MCF 10A (cell line): Measurements from ENCODE around the gene SKOR2. TPM values are rescaled to one million over a fixed set of nuclear protein-coding genes. Genes with fewer than 3 reads are reported as not detected.

ENCODE experiments used
- BruUV-seq: library from RNA; stranded (reverse); fragments of 400-500 nt; replicated peaks from 2 replicates; lab custom pipeline; 2021; lab: Mats Ljungman, UMichigan
- CTCF ChIA-PET: fragments of 300-600 bp; sonication (Branson Sonifier 250); formaldehyde crosslinking; extraction: SDS; loops from one replicate; lab custom pipeline; 2021; ENCODE audit warnings: antibody characterized with exemption, inconsistent platforms; lab: Yijun Ruan, JAX
- POLR2A ChIA-PET: fragments of 300-600, 350-650 bp; sonication (Branson Sonifier 250); formaldehyde crosslinking; extraction: SDS; loops from one replicate; lab custom pipeline; 2020; ENCODE audit warnings: antibody characterized with exemption, inconsistent platforms; lab: Yijun Ruan, JAX
- DNase-seq: peaks from one replicate; pipeline ENCODE4 v3.0.0-alpha.2; 2018; ENCODE audit not compliant: unreplicated experiment
- H3K27ac Mint-ChIP-seq: one replicate; pipeline ENCODE4 v1.8.0; 2022; ENCODE audit warnings: mild to moderate bottlenecking, low read depth, mixed read lengths; ENCODE audit not compliant: unreplicated experiment
- H3K27me3 Mint-ChIP-seq: one replicate; pipeline ENCODE4 v1.8.0; 2022; ENCODE audit warnings: mixed read lengths; ENCODE audit not compliant: insufficient read depth, unreplicated experiment
- H3K36me3 Mint-ChIP-seq: one replicate; pipeline ENCODE4 v1.8.0; 2022; ENCODE audit warnings: mild to moderate bottlenecking, moderate library complexity, mixed read lengths; ENCODE audit not compliant: insufficient read depth, unreplicated experiment
- H3K4me1 Mint-ChIP-seq: one replicate; pipeline ENCODE4 v1.8.0; 2022; ENCODE audit warnings: mixed read lengths; ENCODE audit not compliant: insufficient read depth, unreplicated experiment
- H3K4me3 Mint-ChIP-seq: one replicate; pipeline ENCODE4 v1.8.0; 2022; ENCODE audit warnings: mild to moderate bottlenecking, moderate library complexity, mixed read lengths; ENCODE audit not compliant: unreplicated experiment
- H3K9me3 Mint-ChIP-seq: one replicate; pipeline ENCODE4 v1.8.0; 2022; ENCODE audit warnings: mixed read lengths; ENCODE audit not compliant: unreplicated experiment
- CTCF ChIP-seq: fragments of 200-600 bp; IDR thresholded peaks from one replicate; pipeline ENCODE4 v1.8.0; 2022; ENCODE audit warnings: antibody characterized with exemption, mild to moderate bottlenecking; ENCODE audit not compliant: unreplicated experiment
- intact Hi-C: fragments of 100-400 bp; cut with micrococcal nuclease; formaldehyde crosslinking; loops from 2 replicates; pipeline ENCODE4 v1.14.1; 2022
- total RNA-seq: library from RNA; stranded (reverse); gene quantifications from 2 replicates; pipeline ENCODE4 v1.2.3, GENCODE V29; 2022

The SKOR2 gene
- total RNA-seq, 1 experiment from 2014 or later: not detected

- Mint-ChIP-seq H3K9me3 (no peaks in the 10 kb centered on the region), H3K27ac (no peak overlapping the region), H3K27me3 (peaks cover 14% of the 10 kb centered on the region), H3K4me1 (peaks cover 7% of the 10 kb centered on the region), H3K36me3 (no peaks in the 10 kb centered on the region), H3K4me3 (no peak overlapping the region)
- TF ChIP-seq CTCF: no peak
- ChIA-PET CTCF (no interaction called here), POLR2A (no interaction called here)
- intact Hi-C loops: no loop called here
- BruUV-seq: no TSS peak
- no peak for DNase-seq
These were observed 10.4 kb upstream of the SKOR2 start for GRCh38 chr18:47261902-47262300.

- Mint-ChIP-seq H3K27me3 (peaks cover 14% of the 10 kb centered on the region), H3K36me3 (no peaks in the 10 kb centered on the region), H3K27ac (no peak overlapping the region), H3K4me1 (peaks cover 7% of the 10 kb centered on the region), H3K9me3 (no peaks in the 10 kb centered on the region), H3K4me3 (no peak overlapping the region)
- TF ChIP-seq CTCF: no peak
- BruUV-seq: no TSS peak
- POLR2A ChIA-PET: no interaction called here
- CTCF ChIA-PET: no interaction called here
- intact Hi-C loops: no loop called here
- DNase-seq: no peak
These were observed 9.7 kb upstream of the SKOR2 start for GRCh38 chr18:47260924-47261701.

- no peaks in the 10 kb centered on the region for H3K36me3 Mint-ChIP-seq
- intact Hi-C loops: no loop called here
- peaks cover 7% of the 10 kb centered on the region for H3K4me1 Mint-ChIP-seq
- TF ChIP-seq CTCF: no peak
- BruUV-seq: no TSS peak
- peak; percentile 42 for DNase-seq
- CTCF ChIA-PET: no interaction called here
- no peak overlapping the region for H3K4me3 Mint-ChIP-seq
- POLR2A ChIA-PET: no interaction called here
- H3K9me3 Mint-ChIP-seq: no peaks in the 10 kb centered on the region
- peaks cover 16% of the 10 kb centered on the region for H3K27me3 Mint-ChIP-seq
- H3K27ac Mint-ChIP-seq: no peak overlapping the region
These were observed 8.9 kb upstream of the SKOR2 start for GRCh38 chr18:47260120-47260923.

GRCh38 chr18:47254341-47254939 lies 3.0 kb upstream of the SKOR2 start:
- Mint-ChIP-seq H3K9me3 (no peaks in the 10 kb centered on the region), H3K36me3 (no peaks in the 10 kb centered on the region), H3K4me1 (no peaks in the 10 kb centered on the region), H3K27me3 (peaks cover 61% of the 10 kb centered on the region), H3K4me3 (no peak overlapping the region), H3K27ac (no peak overlapping the region)
- DNase-seq: peak; percentile 24
- POLR2A ChIA-PET: no interaction called here
- no TSS peak for BruUV-seq
- intact Hi-C loops: no loop called here
- TF ChIP-seq CTCF: no peak
- CTCF ChIA-PET: interaction anchor here (0.7 kb wide), 1 partner anchor 68 kb away, joined by 3 read pairs; no protein-coding TSS in a partner anchor
